Gastroesophageal sphincter (tissue), 4 donors: ENCODE data around the gene KCNMA1. TPM values are rescaled to one million over a fixed set of nuclear protein-coding genes. Genes with fewer than 3 reads are reported as not detected.

Experiments used
- ATAC-seq: fragments of 150-250 bp; one replicate; pipeline ENCODE4 v1.9.1; 2016; ENCODE audit warnings: mild to moderate bottlenecking, moderate library complexity
- H3K27ac ChIP-seq, 4 donors: fragments of 200-600 bp; sonication (generic) in 3 of 4; 1 replicate in 3 of 4; 2 replicates in 1 of 4; pipeline ENCODE4 v1.5.1; 2016 to 2019
- H3K27me3 ChIP-seq: fragments of 200-600 bp; sonication (generic); one replicate; pipeline ENCODE4 v1.5.1; 2019
- H3K36me3 ChIP-seq, 2 donors: fragments of 200-600 bp; sonication (generic); one replicate each; pipeline ENCODE4 v1.5.1; 2019; ENCODE audit warnings: control low read depth in 1 of 2
- H3K4me1 ChIP-seq, 3 donors: fragments of 200-600 bp; sonication (generic); 1 replicate in 2 of 3; 2 replicates in 1 of 3; pipeline ENCODE4 v1.5.1; 2016 to 2019; ENCODE audit warnings: control low read depth in 2 of 3
- H3K4me3 ChIP-seq, 2 donors: fragments of 200-600 bp; sonication (generic); one replicate each; pipeline ENCODE4 v1.5.1; 2019; ENCODE audit warnings: mild to moderate bottlenecking in 1 of 2, moderate library complexity in 1 of 2
- H3K9me3 ChIP-seq, 3 donors: fragments of 200-600 bp; sonication (generic); one replicate each; pipeline ENCODE4 v1.5.1; 2017 to 2019; ENCODE audit warnings: control low read depth in 2 of 3
- CTCF ChIP-seq, 4 experiments: fragments of 200-600 bp in 2 of 4; fragments of 450-650 bp in 2 of 4; sonication (generic) in 1 of 4; IDR thresholded peaks; one replicate each; pipeline ENCODE4 v1.5.1; 2017 to 2019; ENCODE audit warnings: antibody characterized with exemption in 4 of 4, mild to moderate bottlenecking in 2 of 4, moderate library complexity in 2 of 4
- EP300 ChIP-seq: sonication (generic); formaldehyde crosslinking; IDR thresholded peaks from one replicate; pipeline ENCODE4 v1.6.1; 2017; ENCODE audit warnings: antibody characterized with exemption, mild to moderate bottlenecking
- POLR2A ChIP-seq, 2 donors: fragments of 450-650 bp; IDR thresholded peaks; one replicate each; pipeline ENCODE4 v1.6.1; 2017; ENCODE audit warnings: antibody characterized with exemption in 2 of 2, mild to moderate bottlenecking in 2 of 2, moderate library complexity in 1 of 2
- POLR2AphosphoS5 ChIP-seq: sonication (generic); formaldehyde crosslinking; IDR thresholded peaks from one replicate; pipeline ENCODE4 v1.6.1; 2017; ENCODE audit warnings: antibody characterized with exemption
- WGBS, 2 donors: methylation state at CpG; one replicate each; pipeline ENCODE4 v1.1.5; 2018; ENCODE audit warnings: low coverage in 1 of 2; 5-methylcytosine and 5-hydroxymethylcytosine counted together
- total RNA-seq, 4 donors: library from RNA; depleted of rRNA; stranded (reverse); fragments of >200 nt; gene quantifications; one replicate each; pipeline ENCODE4 v1.1.0, GENCODE V29; 2016

The KCNMA1 gene
- total RNA-seq, 4 donors from 2014 or later, result 168 to 389 (median 323) TPM

- 78 to 79% methylated on average over 4 of the region's 10 CpGs for WGBS, 2 donors
- Histone ChIP-seq H3K27ac (peak overlapping the region in 3 of 4 donors; percentile 9 to 77 (median 50)), H3K4me3 (no peak overlapping the region), H3K27me3 (no peaks in the 10 kb centered on the region), H3K9me3 (no peaks in the 10 kb centered on the region), H3K4me1 (peaks cover 10 to 70% (median 16%) of the 10 kb centered on the region in 3 donors), H3K36me3 (no peaks in the 10 kb centered on the region)
- ATAC-seq, result no peak
- TF ChIP-seq POLR2A (IDR thresholded peaks at IDR 0.05), result no peak
- TF ChIP-seq CTCF (IDR thresholded peaks at IDR 0.05), result no peak
- no peak for TF ChIP-seq EP300
- TF ChIP-seq POLR2AphosphoS5, result no peak
Observed at GRCh38 chr10:77291596-77292505, 345.8 kb downstream of the KCNMA1 start.

- peaks cover 10 to 81% (median 17%) of the 10 kb centered on the region in 3 donors for H3K4me1 ChIP-seq
Observed at GRCh38 chr10:77290528-77291155, 347.0 kb downstream of the KCNMA1 start.

DNA sequence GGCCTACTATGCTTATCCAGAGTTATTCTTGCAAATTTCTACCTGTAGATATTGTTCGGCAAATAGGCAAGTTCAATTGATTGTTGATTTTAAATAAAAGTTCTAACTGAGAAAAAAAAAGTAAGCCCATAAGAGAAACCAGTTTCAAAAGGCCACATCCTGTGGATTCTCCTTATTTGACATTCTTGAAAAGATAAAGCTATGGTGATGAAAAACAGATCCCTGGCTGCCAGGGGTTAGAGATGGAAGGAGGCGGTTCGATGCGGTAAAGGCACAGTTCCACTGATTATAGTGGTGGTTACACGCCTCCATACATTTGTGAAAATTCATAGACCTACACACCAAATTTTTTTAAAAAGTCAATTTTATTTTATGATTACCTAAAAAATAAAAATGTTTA is 347.8 kb downstream of the KCNMA1 start:
- peak overlapping the region in 2 of 4 donors; percentile 50 to 77 for H3K27ac ChIP-seq
- H3K9me3 ChIP-seq, result no peaks in the 10 kb centered on the region
- no peak for ATAC-seq
- WGBS, 2 donors, result 77 to 95% methylated on average over 3 to 5 of the region's 5 CpGs
- H3K36me3 ChIP-seq, result no peaks in the 10 kb centered on the region
- H3K4me1 ChIP-seq, result peaks cover 10 to 89% (median 17%) of the 10 kb centered on the region in 3 donors
- TF ChIP-seq POLR2A (IDR thresholded peaks at IDR 0.05) (no peak), POLR2AphosphoS5 (no peak), CTCF (IDR thresholded peaks at IDR 0.05) (no peak), EP300 (no peak)
- H3K27me3 ChIP-seq, result no peaks in the 10 kb centered on the region
- H3K4me3 ChIP-seq, result no peak overlapping the region

More at GRCh38 chr10:77290528-77291155, 347.0 kb downstream of the KCNMA1 start:
- H3K4me3 ChIP-seq, result no peak overlapping the region
- H3K27me3 ChIP-seq, result no peaks in the 10 kb centered on the region
- no peak for TF ChIP-seq POLR2A (IDR thresholded peaks at IDR 0.05)
- no peak for TF ChIP-seq POLR2AphosphoS5
- TF ChIP-seq CTCF (IDR thresholded peaks at IDR 0.05), result no peak
- no peak for TF ChIP-seq EP300
- 27 to 52% methylated on average over 4 to 6 of the region's 6 CpGs for WGBS, 2 donors
- no peaks in the 10 kb centered on the region for H3K36me3 ChIP-seq
- no peak for ATAC-seq
- peak overlapping the region; percentile 27 to 77 (median 51) for H3K27ac ChIP-seq
- H3K9me3 ChIP-seq, result no peaks in the 10 kb centered on the region

DNA sequence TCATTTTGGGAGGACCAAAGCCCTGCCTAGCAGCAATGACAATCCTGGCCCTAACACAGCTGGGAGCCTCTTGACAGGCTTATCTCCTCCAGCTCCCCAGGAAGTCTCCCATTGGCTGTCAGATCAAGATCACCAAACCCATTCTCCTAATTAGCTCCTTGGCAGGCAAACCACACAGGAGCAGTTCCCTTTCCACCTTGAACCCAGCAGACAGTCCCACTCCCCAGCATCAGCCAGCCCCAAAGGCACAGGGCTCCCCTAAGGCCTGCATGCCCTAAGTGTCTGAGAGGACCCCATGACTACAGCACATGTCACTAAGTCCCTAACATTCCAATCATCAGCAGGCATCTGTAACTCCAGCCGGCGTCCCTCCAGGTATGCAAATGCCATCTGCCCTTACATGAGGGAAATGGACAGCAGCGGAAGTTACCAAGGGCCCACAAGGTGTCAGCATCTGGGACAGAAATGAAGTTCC is 348.5 kb downstream of the KCNMA1 start:
- 100% methylated on average over 1 of the region's 3 CpGs; no CpG with 5 or more reads in 1 of the 2 donors for WGBS, 2 donors
- H3K27ac ChIP-seq, result peak overlapping the region; percentile 48 to 77 (median 60)
- no peak for TF ChIP-seq EP300
- TF ChIP-seq POLR2A (IDR thresholded peaks at IDR 0.05), result no peak
- TF ChIP-seq POLR2AphosphoS5, result no peak
- no peak for TF ChIP-seq CTCF (IDR thresholded peaks at IDR 0.05)
- no peak for ATAC-seq
- H3K9me3 ChIP-seq, result no peaks in the 10 kb centered on the region
- no peak overlapping the region for H3K4me3 ChIP-seq
- H3K4me1 ChIP-seq, result peaks cover 10 to 88% (median 17%) of the 10 kb centered on the region in 3 donors
- H3K27me3 ChIP-seq, result no peaks in the 10 kb centered on the region
- no peaks in the 10 kb centered on the region for H3K36me3 ChIP-seq
